ENCODE results near the gene PRKACA.

The PRKACA gene

GRCh38 chr19:14117668-14118164 lies at the start of gene PRKACA:
PRKACA (minus strand) TSS chr19:14117762; CDS start chr19:14117547, 215 bp downstream.
- DNase-seq: peak; percentile 95 to 98

- peak in 1 of 2 donors; percentile 14 for DNase-seq
These were observed 49.5 kb upstream of the PRKACA start for GRCh38 chr19:14166999-14167575.

- no peak for DNase-seq
These were observed 48.6 kb upstream of the PRKACA start for GRCh38 chr19:14165990-14166830.

GRCh38 chr19:14164724-14165493 lies 47.3 kb upstream of the PRKACA start:
- DNase-seq: no peak

GRCh38 chr19:14164082-14164481 lies 46.5 kb upstream of the PRKACA start:
- no peak for DNase-seq

GRCh38 chr19:14162871-14163297 lies 45.3 kb upstream of the PRKACA start:
- no peak for DNase-seq

GRCh38 chr19:14161305-14161704 lies 43.7 kb upstream of the PRKACA start:
- no peak for DNase-seq

GRCh38 chr19:14160017-14160703 lies 42.6 kb upstream of the PRKACA start:
- no peak for DNase-seq

- no peak for DNase-seq
These were observed 41.5 kb upstream of the PRKACA start for GRCh38 chr19:14159059-14159458.

- no peak for DNase-seq
These were observed 40.9 kb upstream of the PRKACA start for GRCh38 chr19:14158276-14159023.

GRCh38 chr19:14156971-14157717 lies 39.6 kb upstream of the PRKACA start:
- no peak for DNase-seq

GRCh38 chr19:14156122-14156521 lies 38.6 kb upstream of the PRKACA start:
- no peak for DNase-seq

GRCh38 chr19:14155371-14155770 lies 37.8 kb upstream of the PRKACA start:
- DNase-seq: no peak

- no peak for DNase-seq
These were observed 35.2 kb upstream of the PRKACA start for GRCh38 chr19:14152713-14153112.

GRCh38 chr19:14150770-14151661 lies 33.5 kb upstream of the PRKACA start:
- DNase-seq: no peak

GRCh38 chr19:14150041-14150769 lies 32.6 kb upstream of the PRKACA start:
- no peak for DNase-seq

- DNase-seq: peak; percentile 27 to 49
These were observed 32.0 kb upstream of the PRKACA start for GRCh38 chr19:14149509-14149994.

GRCh38 chr19:14148751-14149410 lies 31.3 kb upstream of the PRKACA start:
- DNase-seq: no peak

Measured in activated CD4-positive, alpha-beta T cell treated with anti-CD3 and anti-CD28 coated beads for 4 hours (primary cell).